GM06990 (cell line): ENCODE results near the gene FAT1.

ENCODE experiments used
- DNase-seq: peaks from one replicate; pipeline ENCODE4 v3.0.0-alpha.2; 2011; ENCODE audit not compliant: insufficient read length; ENCODE audit errors: extremely low read depth
- H3K27me3 ChIP-seq: replicated peaks from 2 replicates; pipeline ENCODE4 v1.6.0; 2011; ENCODE audit warnings: low read length; ENCODE audit not compliant: control insufficient read depth, insufficient read depth
- H3K36me3 ChIP-seq: 2 replicates; pipeline ENCODE4 v1.5.1; 2011; ENCODE audit warnings: low read length; ENCODE audit not compliant: control insufficient read depth, insufficient read depth
- H3K4me3 ChIP-seq: replicated peaks from 2 replicates; pipeline ENCODE4 v1.5.1; 2011; ENCODE audit warnings: low read depth, mild to moderate bottlenecking, control low read depth, low read length
- CTCF ChIP-seq: IDR thresholded peaks from 2 replicates; pipeline ENCODE4 v1.5.1; 2011; ENCODE audit warnings: low read length, control low read depth, mild to moderate bottlenecking, inconsistent platforms; ENCODE audit not compliant: insufficient read depth, poor library complexity, severe bottlenecking

The FAT1 gene

GRCh38 chr4:186724058-186724863, 605 bp upstream of the FAT1 start:
- H3K36me3 ChIP-seq = no peaks in the 10 kb centered on the region
- no peak for DNase-seq
- TF ChIP-seq CTCF = no peak
- H3K27me3 ChIP-seq = no peaks in the 10 kb centered on the region
- H3K4me3 ChIP-seq = no peak overlapping the region

GRCh38 chr4:186722796-186723291, 812 bp downstream of the FAT1 start:
- Histone ChIP-seq H3K36me3 (no peaks in the 10 kb centered on the region), H3K27me3 (no peaks in the 10 kb centered on the region), H3K4me3 (no peak overlapping the region)
- DNase-seq = no peak
- TF ChIP-seq CTCF = no peak

- DNase-seq = no peak
- peak; percentile 29 for TF ChIP-seq CTCF
- no peaks in the 10 kb centered on the region for H3K36me3 ChIP-seq
- H3K27me3 ChIP-seq = no peaks in the 10 kb centered on the region
- H3K4me3 ChIP-seq = no peak overlapping the region
These were observed 3.5 kb downstream of the FAT1 start for GRCh38 chr4:186719925-186720694.

- TF ChIP-seq CTCF = no peak
- Histone ChIP-seq H3K27me3 (no peaks in the 10 kb centered on the region), H3K36me3 (no peaks in the 10 kb centered on the region), H3K4me3 (no peak overlapping the region)
- DNase-seq = no peak
These were observed 6.1 kb downstream of the FAT1 start for GRCh38 chr4:186717556-186717955.

DNA sequence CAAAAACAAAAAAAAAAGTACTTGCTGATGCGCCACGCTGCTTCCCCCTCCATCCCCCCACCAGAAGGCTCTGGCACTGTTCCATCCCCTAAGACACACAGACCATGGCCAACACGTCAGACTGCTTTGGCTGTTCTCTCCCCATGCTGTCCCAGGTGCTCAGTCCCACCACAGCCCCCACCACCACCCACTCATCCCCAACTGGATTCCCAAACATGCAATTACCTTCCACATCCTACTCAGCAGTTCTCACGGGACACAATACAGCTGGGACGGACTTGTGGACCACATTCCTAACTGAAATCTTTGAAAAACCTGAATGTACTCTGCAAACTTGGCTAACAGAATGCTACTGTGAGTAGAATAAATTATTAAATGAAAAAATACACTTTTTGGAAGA, 8.6 kb downstream of the FAT1 start:
- Histone ChIP-seq H3K36me3 (no peaks in the 10 kb centered on the region), H3K27me3 (no peaks in the 10 kb centered on the region), H3K4me3 (no peak overlapping the region)
- DNase-seq = no peak
- no peak for TF ChIP-seq CTCF
